ENCODE measurements around the gene TNIP3. TPM values are rescaled to one million over a fixed set of nuclear protein-coding genes. Genes with fewer than 3 reads are reported as not detected.

TNIP3 gene
- total RNA-seq, 1 donor from 2014 or later, result not detected

- Mint-ChIP-seq H3K27ac (no peak overlapping the region), H3K36me3 (ENCODE audit: insufficient read depth) (no peaks in the 10 kb centered on the region), H3K27me3 (no peaks in the 10 kb centered on the region), H3K4me3 (ENCODE audit: low read depth) (no peak overlapping the region), H3K9me3 (ENCODE audit: low read depth) (peaks cover 2% of the 10 kb centered on the region), H3K4me1 (ENCODE audit: low read depth) (no peaks in the 10 kb centered on the region)
- TF ChIP-seq CTCF (IDR thresholded peaks at IDR 0.05; ENCODE audit: unreplicated experiment), result no peak
- DNase-seq (ENCODE audit: low spot score, unreplicated experiment), result no peak
Observed at GRCh38 chr4:121185960-121186359, 21.8 kb upstream of the TNIP3 start.

- no peaks in the 10 kb centered on the region for H3K36me3 Mint-ChIP-seq (ENCODE audit: insufficient read depth)
Observed at GRCh38 chr4:121183989-121184388, 19.9 kb upstream of the TNIP3 start.

GRCh38 chr4:121183361-121183760 is 19.2 kb upstream of the TNIP3 start:
- H3K4me1 Mint-ChIP-seq (ENCODE audit: low read depth), result no peaks in the 10 kb centered on the region
- no peaks in the 10 kb centered on the region for H3K27me3 Mint-ChIP-seq
- no peak overlapping the region for H3K4me3 Mint-ChIP-seq (ENCODE audit: low read depth)
- no peak for TF ChIP-seq CTCF (IDR thresholded peaks at IDR 0.05; ENCODE audit: unreplicated experiment)
- peaks cover 5% of the 10 kb centered on the region for H3K9me3 Mint-ChIP-seq (ENCODE audit: low read depth)
- H3K27ac Mint-ChIP-seq, result no peak overlapping the region
- no peaks in the 10 kb centered on the region for H3K36me3 Mint-ChIP-seq (ENCODE audit: insufficient read depth)
- no peak for DNase-seq (ENCODE audit: low spot score, unreplicated experiment)

More at GRCh38 chr4:121183989-121184388, 19.9 kb upstream of the TNIP3 start:
- Mint-ChIP-seq H3K27ac (no peak overlapping the region), H3K4me1 (ENCODE audit: low read depth) (no peaks in the 10 kb centered on the region), H3K9me3 (ENCODE audit: low read depth) (peaks cover 5% of the 10 kb centered on the region), H3K4me3 (ENCODE audit: low read depth) (no peak overlapping the region), H3K27me3 (no peaks in the 10 kb centered on the region)
- no peak for DNase-seq (ENCODE audit: low spot score, unreplicated experiment)
- no peak for TF ChIP-seq CTCF (IDR thresholded peaks at IDR 0.05; ENCODE audit: unreplicated experiment)

- peaks cover 6% of the 10 kb centered on the region for H3K4me1 Mint-ChIP-seq (ENCODE audit: low read depth)
- H3K9me3 Mint-ChIP-seq (ENCODE audit: low read depth), result peaks cover 5% of the 10 kb centered on the region
- H3K4me3 Mint-ChIP-seq (ENCODE audit: low read depth), result no peak overlapping the region
- no peak for TF ChIP-seq CTCF (IDR thresholded peaks at IDR 0.05; ENCODE audit: unreplicated experiment)
- H3K27me3 Mint-ChIP-seq, result no peaks in the 10 kb centered on the region
- no peak overlapping the region for H3K27ac Mint-ChIP-seq
- no peak for DNase-seq (ENCODE audit: low spot score, unreplicated experiment)
- no peaks in the 10 kb centered on the region for H3K36me3 Mint-ChIP-seq (ENCODE audit: insufficient read depth)
Observed at GRCh38 chr4:121182296-121182695, 18.2 kb upstream of the TNIP3 start.

- no peak overlapping the region for H3K4me3 Mint-ChIP-seq (ENCODE audit: low read depth)
- peaks cover 6% of the 10 kb centered on the region for H3K4me1 Mint-ChIP-seq (ENCODE audit: low read depth)
- no peak for TF ChIP-seq CTCF (IDR thresholded peaks at IDR 0.05; ENCODE audit: unreplicated experiment)
- H3K27me3 Mint-ChIP-seq, result no peaks in the 10 kb centered on the region
- no peaks in the 10 kb centered on the region for H3K36me3 Mint-ChIP-seq (ENCODE audit: insufficient read depth)
- no peak overlapping the region for H3K27ac Mint-ChIP-seq
- no peak for DNase-seq (ENCODE audit: low spot score, unreplicated experiment)
- H3K9me3 Mint-ChIP-seq (ENCODE audit: low read depth), result peaks cover 5% of the 10 kb centered on the region
Observed at GRCh38 chr4:121181493-121181892, 17.4 kb upstream of the TNIP3 start.
